GM12878 (cell line): ENCODE measurements around the gene HGS. TPM values are rescaled to one million over a fixed set of nuclear protein-coding genes. Genes with fewer than 3 reads are reported as not detected.

Experiments
- BMI1 ChIP-seq: fragments of 450-650 bp; IDR thresholded peaks from 2 replicates; pipeline ENCODE4 v1.6.1; 2016; ENCODE audit warnings: mild to moderate bottlenecking, moderate library complexity, borderline replicate concordance
- BRCA1 ChIP-seq: IDR thresholded peaks from 2 replicates; pipeline ENCODE4 v1.6.1; 2011; ENCODE audit warnings: low read depth, low read length, improper control_type of control experiment
- CHD2 ChIP-seq: IDR thresholded peaks from 2 replicates; pipeline ENCODE4 v1.6.1; 2011; ENCODE audit warnings: low read depth, low read length, improper control_type of control experiment, borderline replicate concordance
- CREB1 ChIP-seq: IDR thresholded peaks from 2 replicates; pipeline ENCODE4 v1.6.1; 2012; ENCODE audit warnings: low read depth, mild to moderate bottlenecking, inconsistent platforms
- EED ChIP-seq: sonication (generic); IDR thresholded peaks from 2 replicates; pipeline ENCODE4 v1.6.1; 2016; ENCODE audit warnings: antibody characterized with exemption, low read depth
- ETV6 ChIP-seq, 2 experiments: fragments of 450-650 bp in 1 of 2; IDR thresholded peaks in 1 of 2; conservative IDR thresholded peaks in 1 of 2; 2 replicates each; pipeline ENCODE4 v1.6.1; 2014; ENCODE audit warnings: antibody characterized with exemption in 1 of 2, borderline replicate concordance in 1 of 2, low read depth in 1 of 2, mild to moderate bottlenecking in 1 of 2, moderate library complexity in 1 of 2
- HDAC6 ChIP-seq: fragments of 200-600 bp; sonication (generic); IDR thresholded peaks from one replicate; pipeline ENCODE4 v1.8.0; 2017; ENCODE audit warnings: antibody characterized with exemption; ENCODE audit not compliant: unreplicated experiment
- NR2C2 ChIP-seq: IDR thresholded peaks from 2 replicates; pipeline ENCODE4 v1.6.1; 2011; ENCODE audit warnings: borderline replicate concordance, low read depth; ENCODE audit not compliant: control insufficient read depth, insufficient read length
- RAD51 ChIP-seq: fragments of 450-650 bp; IDR thresholded peaks from 2 replicates; pipeline ENCODE4 v1.6.1; 2016; ENCODE audit warnings: moderate library complexity, mild to moderate bottlenecking, inconsistent platforms
- RUNX3 ChIP-seq: IDR thresholded peaks from 2 replicates; pipeline ENCODE4 v1.6.1; 2012; ENCODE audit warnings: low read length, inconsistent platforms
- SIN3A ChIP-seq: IDR thresholded peaks from 2 replicates; pipeline ENCODE4 v1.6.1; 2012; ENCODE audit warnings: low read depth, low read length, improper control_type of control experiment
- ZBED1 ChIP-seq: IDR thresholded peaks from 2 replicates; pipeline ENCODE4 v1.6.1; 2016; ENCODE audit warnings: borderline replicate concordance
- polyA plus RNA-seq, 11 experiments: library from polyadenylated mRNA; depleted of rRNA in 4 of 11; unstranded in 6 of 11; stranded (reverse) in 5 of 11; fragments of >200 nt; fragmentation: Nextera tagmentation in 4 of 11; fragmentation: Illumina TruSeq in 1 of 11; extraction: Ambion mirVana in 4 of 11; extraction: Trizol in 1 of 11; gene quantifications; 1 replicate in 1 of 11; 2 replicates in 10 of 11; pipeline versions ENCODE4 v1.2.1 to v1.2.3, GENCODE V29; 2011 to 2016; ENCODE audit warnings: inconsistent platforms in 2 of 11, missing spikeins in 2 of 11, low read depth in 1 of 11
- total RNA-seq, 4 experiments: library from RNA; depleted of rRNA in 3 of 4; stranded (reverse); fragments of >200 nt in 3 of 4; fragmentation: Illumina TruSeq in 1 of 4; extraction: Trizol in 1 of 4; gene quantifications; 2 replicates each; pipeline versions ENCODE4 v1.2.1 to v1.2.3, GENCODE V29; 2013 to 2021
- TF ChIP-seq, protein P1 (sequence below): fragments of 450-650 bp; IDR thresholded peaks from 2 replicates; pipeline ENCODE4 v1.6.1; 2017; ENCODE audit warnings: low read depth, mild to moderate bottlenecking, moderate library complexity
- TF ChIP-seq, protein P2 (sequence below): fragments of 450-650 bp; IDR thresholded peaks from 2 replicates; pipeline ENCODE4 v1.6.1; 2016; ENCODE audit warnings: mild to moderate bottlenecking
- TF ChIP-seq, protein P3 (sequence below): fragments of 450-650 bp; IDR thresholded peaks from 2 replicates; pipeline ENCODE4 v1.6.1; 2016; ENCODE audit warnings: mild to moderate bottlenecking
- TF ChIP-seq, protein P4 (sequence below): IDR thresholded peaks from 2 replicates; pipeline ENCODE4 v1.6.1; 2012; ENCODE audit warnings: low read depth, low read length, improper control_type of control experiment
- TF ChIP-seq, protein P5 (sequence below): fragments of 450-650 bp; formaldehyde crosslinking; IDR thresholded peaks from 2 replicates; pipeline ENCODE4 v1.4.0; 2022; ENCODE audit warnings: mild to moderate bottlenecking, moderate library complexity

Gene HGS
- total and polyA plus RNA-seq, 10 of the 15 experiments (the other 5 are each of a cell fraction or from before 2014, with no cell fraction given) = 2.2 to 85.6 (median 55.3) TPM

DNA sequence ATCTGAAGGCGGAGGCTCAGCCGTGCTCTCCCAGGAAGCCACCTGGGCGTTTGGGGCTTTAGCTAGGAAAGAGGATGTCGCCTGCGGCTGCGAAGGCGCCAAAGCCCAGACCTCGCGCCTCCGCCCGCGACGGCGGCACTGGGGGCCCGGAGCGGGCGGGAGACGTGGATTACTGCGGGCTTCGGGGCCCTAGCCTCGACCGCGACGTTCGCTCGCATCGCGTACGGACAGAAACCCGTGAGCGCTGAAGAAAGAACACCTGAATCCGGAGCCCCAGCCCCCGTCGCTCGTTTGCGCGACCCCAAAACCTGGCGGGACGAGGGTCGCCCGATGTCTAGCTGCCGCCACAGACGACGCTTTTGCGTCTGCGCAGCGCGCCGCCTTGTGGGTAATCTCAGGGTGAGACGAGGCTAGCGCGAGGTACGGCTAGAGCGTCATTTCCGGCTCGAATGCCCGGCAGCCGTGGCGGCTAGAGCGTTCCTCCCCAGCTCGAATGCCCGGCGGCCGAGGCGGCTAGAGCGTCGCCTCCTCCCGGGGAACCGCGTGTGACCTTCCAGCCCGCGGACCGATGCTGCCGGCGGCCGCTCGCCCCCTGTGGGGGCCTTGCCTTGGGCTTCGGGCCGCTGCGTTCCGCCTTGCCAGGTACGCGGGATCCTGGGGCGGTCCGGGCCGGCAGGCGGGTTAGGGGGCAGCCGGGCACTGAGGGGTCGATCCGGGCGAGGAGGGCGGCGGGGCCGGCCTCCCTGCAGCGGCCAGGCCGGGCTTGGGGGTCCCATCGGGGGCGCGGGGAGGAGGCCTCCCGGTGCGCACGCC lies 19.3 kb downstream of the HGS start, which contains the start of gene MRPL12 (continued):
- TF ChIP-seq EED (peak; percentile 38), NR2C2 (no peak), RAD51 (no peak), HDAC6 (no peak), BRCA1 (peak; percentile 74), BMI1 (no peak), RUNX3 (peak; percentile 72), CREB1 (peak; percentile 94), ETV6 (conservative IDR thresholded peaks at IDR 0.05 in 1 of 2, IDR thresholded peaks at IDR 0.05 in 1 of 2; ENCODE audit: borderline replicate concordance in 1 of 2, low read depth in 1 of 2) (no peak), SIN3A (0 out of 2 replicates have a peak, but pooled peaks have one; percentile 35), ZBED1 (no peak; the same call in 1 of the 2 replicates), CHD2 (peak; percentile 98)
- TF ChIP-seq, protein P1, sequence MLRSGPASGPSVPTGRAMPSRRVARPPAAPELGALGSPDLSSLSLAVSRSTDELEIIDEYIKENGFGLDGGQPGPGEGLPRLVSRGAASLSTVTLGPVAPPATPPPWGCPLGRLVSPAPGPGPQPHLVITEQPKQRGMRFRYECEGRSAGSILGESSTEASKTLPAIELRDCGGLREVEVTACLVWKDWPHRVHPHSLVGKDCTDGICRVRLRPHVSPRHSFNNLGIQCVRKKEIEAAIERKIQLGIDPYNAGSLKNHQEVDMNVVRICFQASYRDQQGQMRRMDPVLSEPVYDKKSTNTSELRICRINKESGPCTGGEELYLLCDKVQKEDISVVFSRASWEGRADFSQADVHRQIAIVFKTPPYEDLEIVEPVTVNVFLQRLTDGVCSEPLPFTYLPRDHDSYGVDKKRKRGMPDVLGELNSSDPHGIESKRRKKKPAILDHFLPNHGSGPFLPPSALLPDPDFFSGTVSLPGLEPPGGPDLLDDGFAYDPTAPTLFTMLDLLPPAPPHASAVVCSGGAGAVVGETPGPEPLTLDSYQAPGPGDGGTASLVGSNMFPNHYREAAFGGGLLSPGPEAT = peak; percentile 63; the same call in 1 of the 2 replicates
- TF ChIP-seq, protein P2, sequence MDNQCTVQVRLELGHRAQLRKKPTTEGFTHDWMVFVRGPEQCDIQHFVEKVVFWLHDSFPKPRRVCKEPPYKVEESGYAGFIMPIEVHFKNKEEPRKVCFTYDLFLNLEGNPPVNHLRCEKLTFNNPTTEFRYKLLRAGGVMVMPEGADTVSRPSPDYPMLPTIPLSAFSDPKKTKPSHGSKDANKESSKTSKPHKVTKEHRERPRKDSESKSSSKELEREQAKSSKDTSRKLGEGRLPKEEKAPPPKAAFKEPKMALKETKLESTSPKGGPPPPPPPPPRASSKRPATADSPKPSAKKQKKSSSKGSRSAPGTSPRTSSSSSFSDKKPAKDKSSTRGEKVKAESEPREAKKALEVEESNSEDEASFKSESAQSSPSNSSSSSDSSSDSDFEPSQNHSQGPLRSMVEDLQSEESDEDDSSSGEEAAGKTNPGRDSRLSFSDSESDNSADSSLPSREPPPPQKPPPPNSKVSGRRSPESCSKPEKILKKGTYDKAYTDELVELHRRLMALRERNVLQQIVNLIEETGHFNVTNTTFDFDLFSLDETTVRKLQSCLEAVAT = no peak
- TF ChIP-seq, protein P3, sequence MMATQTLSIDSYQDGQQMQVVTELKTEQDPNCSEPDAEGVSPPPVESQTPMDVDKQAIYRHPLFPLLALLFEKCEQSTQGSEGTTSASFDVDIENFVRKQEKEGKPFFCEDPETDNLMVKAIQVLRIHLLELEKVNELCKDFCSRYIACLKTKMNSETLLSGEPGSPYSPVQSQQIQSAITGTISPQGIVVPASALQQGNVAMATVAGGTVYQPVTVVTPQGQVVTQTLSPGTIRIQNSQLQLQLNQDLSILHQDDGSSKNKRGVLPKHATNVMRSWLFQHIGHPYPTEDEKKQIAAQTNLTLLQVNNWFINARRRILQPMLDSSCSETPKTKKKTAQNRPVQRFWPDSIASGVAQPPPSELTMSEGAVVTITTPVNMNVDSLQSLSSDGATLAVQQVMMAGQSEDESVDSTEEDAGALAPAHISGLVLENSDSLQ = no peak; the same call in 1 of the 2 replicates
- TF ChIP-seq, protein P4, sequence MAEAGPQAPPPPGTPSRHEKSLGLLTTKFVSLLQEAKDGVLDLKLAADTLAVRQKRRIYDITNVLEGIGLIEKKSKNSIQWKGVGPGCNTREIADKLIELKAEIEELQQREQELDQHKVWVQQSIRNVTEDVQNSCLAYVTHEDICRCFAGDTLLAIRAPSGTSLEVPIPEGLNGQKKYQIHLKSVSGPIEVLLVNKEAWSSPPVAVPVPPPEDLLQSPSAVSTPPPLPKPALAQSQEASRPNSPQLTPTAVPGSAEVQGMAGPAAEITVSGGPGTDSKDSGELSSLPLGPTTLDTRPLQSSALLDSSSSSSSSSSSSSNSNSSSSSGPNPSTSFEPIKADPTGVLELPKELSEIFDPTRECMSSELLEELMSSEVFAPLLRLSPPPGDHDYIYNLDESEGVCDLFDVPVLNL = no peak
- TF ChIP-seq, protein P5, sequence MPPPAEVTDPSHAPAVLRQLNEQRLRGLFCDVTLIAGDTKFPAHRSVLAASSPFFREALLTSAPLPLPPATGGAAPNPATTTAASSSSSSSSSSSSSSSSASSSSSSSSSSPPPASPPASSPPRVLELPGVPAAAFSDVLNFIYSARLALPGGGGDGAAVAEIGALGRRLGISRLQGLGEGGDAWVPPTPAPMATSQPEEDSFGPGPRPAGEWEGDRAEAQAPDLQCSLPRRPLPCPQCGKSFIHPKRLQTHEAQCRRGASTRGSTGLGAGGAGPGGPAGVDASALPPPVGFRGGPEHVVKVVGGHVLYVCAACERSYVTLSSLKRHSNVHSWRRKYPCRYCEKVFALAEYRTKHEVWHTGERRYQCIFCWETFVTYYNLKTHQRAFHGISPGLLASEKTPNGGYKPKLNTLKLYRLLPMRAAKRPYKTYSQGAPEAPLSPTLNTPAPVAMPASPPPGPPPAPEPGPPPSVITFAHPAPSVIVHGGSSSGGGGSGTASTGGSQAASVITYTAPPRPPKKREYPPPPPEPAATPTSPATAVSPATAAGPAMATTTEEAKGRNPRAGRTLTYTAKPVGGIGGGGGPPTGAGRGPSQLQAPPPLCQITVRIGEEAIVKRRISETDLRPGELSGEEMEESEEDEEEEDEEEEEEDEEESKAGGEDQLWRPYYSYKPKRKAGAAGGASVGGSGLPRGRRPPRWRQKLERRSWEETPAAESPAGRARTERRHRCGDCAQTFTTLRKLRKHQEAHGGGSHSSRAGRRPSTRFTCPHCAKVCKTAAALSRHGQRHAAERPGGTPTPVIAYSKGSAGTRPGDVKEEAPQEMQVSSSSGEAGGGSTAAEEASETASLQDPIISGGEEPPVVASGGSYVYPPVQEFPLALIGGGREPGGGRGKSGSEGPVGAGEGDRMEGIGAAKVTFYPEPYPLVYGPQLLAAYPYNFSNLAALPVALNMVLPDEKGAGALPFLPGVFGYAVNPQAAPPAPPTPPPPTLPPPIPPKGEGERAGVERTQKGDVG (CRISPR knock-in tag) = peak; percentile 38; the same call in 1 of the 2 replicates
